ENCODE measurements around the gene TEKT2.

GRCh38 chr1:36115200-36115669 lies 31.3 kb downstream of the TEKT2 start:
- TF ChIP-seq POLR2AphosphoS5 (IDR thresholded peaks at IDR 0.05): no peak
- TF ChIP-seq POLR2A (IDR thresholded peaks at IDR 0.05): no peak
- TF ChIP-seq CTCF (IDR thresholded peaks at IDR 0.05): no peak
- TF ChIP-seq EP300 (IDR thresholded peaks at IDR 0.05): no peak
